ENCODE data around the gene ADAM22. TPM values are rescaled to one million over a fixed set of nuclear protein-coding genes. Genes with fewer than 3 reads are reported as not detected.

ADAM22 gene
- total RNA-seq, 1 experiment from 2014 or later: 14.0 TPM

DNA sequence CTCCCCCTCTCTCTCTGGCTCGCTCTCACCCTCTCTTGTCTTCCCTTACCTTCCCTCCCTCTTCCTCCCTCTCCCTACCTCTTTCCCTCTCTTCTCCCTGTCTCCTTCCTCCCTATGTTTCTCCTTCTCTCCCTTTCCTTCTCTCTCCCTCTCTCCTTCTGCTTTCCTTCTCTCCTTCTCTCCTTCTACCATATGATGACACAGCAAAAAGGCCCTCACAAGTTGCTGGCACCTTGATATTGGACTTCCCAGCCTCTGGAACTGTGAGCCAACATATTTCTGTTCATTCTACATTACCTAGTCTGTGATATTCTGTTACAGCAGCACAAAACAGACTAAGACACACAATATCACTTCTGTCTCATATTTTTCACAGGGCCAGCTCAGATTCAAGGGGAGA, 135.0 kb downstream of the ADAM22 start:
- POLR2A ChIA-PET (ENCODE audit: unreplicated experiment): no interaction called here
- Histone ChIP-seq H2AFZ (no peak overlapping the region), H3K79me2 (ENCODE audit: low read depth) (no peaks in the 10 kb centered on the region), H4K20me1 (ENCODE audit: insufficient read depth) (no peaks in the 10 kb centered on the region), H3K4me1 (replicated peaks; ENCODE audit: insufficient read depth) (no peaks in the 10 kb centered on the region), H3K4me3 (no peak overlapping the region), H3K27me3 (ENCODE audit: insufficient read depth, low read depth) (no peaks in the 10 kb centered on the region), H3K27ac (no peak overlapping the region), H3K9me2 (ENCODE audit: insufficient read depth) (no peaks in the 10 kb centered on the region), H3K36me3 (ENCODE audit: low read depth) (no peaks in the 10 kb centered on the region), H3K4me2 (no peak overlapping the region), H3K9me3 (ENCODE audit: insufficient read depth, low read depth) (no peaks in the 10 kb centered on the region), H3F3A (ENCODE audit: insufficient read depth, low read depth) (no peaks in the 10 kb centered on the region)
- no peak for TF ChIP-seq EZH2 (IDR thresholded peaks at IDR 0.05; ENCODE audit: low read depth)
- TF ChIP-seq, protein P1, sequence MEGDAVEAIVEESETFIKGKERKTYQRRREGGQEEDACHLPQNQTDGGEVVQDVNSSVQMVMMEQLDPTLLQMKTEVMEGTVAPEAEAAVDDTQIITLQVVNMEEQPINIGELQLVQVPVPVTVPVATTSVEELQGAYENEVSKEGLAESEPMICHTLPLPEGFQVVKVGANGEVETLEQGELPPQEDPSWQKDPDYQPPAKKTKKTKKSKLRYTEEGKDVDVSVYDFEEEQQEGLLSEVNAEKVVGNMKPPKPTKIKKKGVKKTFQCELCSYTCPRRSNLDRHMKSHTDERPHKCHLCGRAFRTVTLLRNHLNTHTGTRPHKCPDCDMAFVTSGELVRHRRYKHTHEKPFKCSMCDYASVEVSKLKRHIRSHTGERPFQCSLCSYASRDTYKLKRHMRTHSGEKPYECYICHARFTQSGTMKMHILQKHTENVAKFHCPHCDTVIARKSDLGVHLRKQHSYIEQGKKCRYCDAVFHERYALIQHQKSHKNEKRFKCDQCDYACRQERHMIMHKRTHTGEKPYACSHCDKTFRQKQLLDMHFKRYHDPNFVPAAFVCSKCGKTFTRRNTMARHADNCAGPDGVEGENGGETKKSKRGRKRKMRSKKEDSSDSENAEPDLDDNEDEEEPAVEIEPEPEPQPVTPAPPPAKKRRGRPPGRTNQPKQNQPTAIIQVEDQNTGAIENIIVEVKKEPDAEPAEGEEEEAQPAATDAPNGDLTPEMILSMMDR (conservative IDR thresholded peaks at IDR 0.05): no peak
- no TSS peak for BruUV-seq (replicated peaks)
- CTCF ChIA-PET: no interaction called here
- intact Hi-C loops (cut with micrococcal nuclease; ENCODE audit: unreplicated experiment): no loop called here
- DNase-seq: no peak

DNA sequence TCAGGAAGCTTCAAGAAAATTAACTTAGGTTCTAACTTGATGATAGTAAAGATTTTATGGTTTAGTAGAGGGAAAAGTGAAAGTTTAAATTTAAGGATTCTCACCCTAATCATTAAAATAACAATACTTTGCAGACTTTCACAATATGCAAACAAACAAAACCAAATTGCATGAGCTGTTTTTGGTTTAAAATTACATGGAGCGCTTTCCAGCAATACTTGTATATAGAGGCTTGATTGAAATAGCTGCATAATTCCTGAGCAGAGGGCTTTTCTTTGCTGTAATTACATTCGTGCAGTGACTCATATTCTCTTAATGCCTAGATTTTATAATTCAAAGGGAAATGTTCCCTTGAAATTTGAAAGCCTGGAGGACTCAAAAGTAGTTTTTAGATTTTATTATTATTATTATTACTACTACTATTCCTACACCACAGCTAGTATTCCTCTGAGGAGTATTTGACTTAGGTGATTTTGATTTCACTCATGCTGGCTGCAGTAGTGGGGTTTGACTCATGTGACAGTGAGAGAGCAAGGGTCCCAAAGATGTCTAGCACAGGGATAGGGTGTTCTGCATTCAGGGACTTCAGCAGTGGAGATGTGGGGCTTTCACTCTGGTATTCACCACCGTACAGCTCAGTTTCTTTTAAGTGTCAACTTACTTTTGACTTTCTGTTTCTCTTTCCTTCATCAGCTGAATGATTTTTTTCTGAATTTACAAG, 138.1 kb downstream of the ADAM22 start:
- BruUV-seq (replicated peaks): no TSS peak
- Histone ChIP-seq H3K9me3 (ENCODE audit: insufficient read depth, low read depth) (no peaks in the 10 kb centered on the region), H3K9me2 (ENCODE audit: insufficient read depth) (no peaks in the 10 kb centered on the region), H3K4me2 (no peak overlapping the region), H3F3A (ENCODE audit: insufficient read depth, low read depth) (no peaks in the 10 kb centered on the region), H3K4me1 (replicated peaks; ENCODE audit: insufficient read depth) (no peaks in the 10 kb centered on the region), H3K27me3 (ENCODE audit: insufficient read depth, low read depth) (no peaks in the 10 kb centered on the region), H2AFZ (no peak overlapping the region), H3K36me3 (ENCODE audit: low read depth) (no peaks in the 10 kb centered on the region), H3K79me2 (ENCODE audit: low read depth) (no peaks in the 10 kb centered on the region), H3K27ac (no peak overlapping the region), H4K20me1 (ENCODE audit: insufficient read depth) (no peaks in the 10 kb centered on the region), H3K4me3 (no peak overlapping the region)
- ChIA-PET POLR2A (ENCODE audit: unreplicated experiment) (no interaction called here), CTCF (no interaction called here)
- intact Hi-C loops (cut with micrococcal nuclease; ENCODE audit: unreplicated experiment): no loop called here
- no peak for DNase-seq
- TF ChIP-seq, protein P1 (conservative IDR thresholded peaks at IDR 0.05): no peak
- no peak for TF ChIP-seq EZH2 (IDR thresholded peaks at IDR 0.05; ENCODE audit: low read depth)

DNA sequence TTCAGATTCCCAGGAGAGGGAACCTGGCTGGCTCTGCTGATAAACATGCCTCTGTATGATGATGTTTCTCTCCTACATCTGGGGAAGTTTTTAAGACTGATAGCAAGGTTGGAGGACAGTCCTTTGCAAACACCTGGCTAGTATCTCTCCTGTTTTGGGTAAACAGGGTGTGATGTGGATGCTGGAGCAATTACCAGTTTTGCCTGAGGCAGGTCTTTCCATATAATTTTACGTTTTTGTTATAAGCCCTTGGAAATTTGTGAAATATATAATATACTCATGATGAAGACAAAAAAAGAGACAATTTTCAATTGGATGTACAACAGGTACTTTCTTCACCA, 138.6 kb downstream of the ADAM22 start:
- TF ChIP-seq, protein P1 (conservative IDR thresholded peaks at IDR 0.05): no peak
- TF ChIP-seq EZH2 (IDR thresholded peaks at IDR 0.05; ENCODE audit: low read depth): no peak
- Histone ChIP-seq H3K36me3 (ENCODE audit: low read depth) (no peaks in the 10 kb centered on the region), H3K4me1 (replicated peaks; ENCODE audit: insufficient read depth) (no peaks in the 10 kb centered on the region), H3K4me2 (no peak overlapping the region), H3F3A (ENCODE audit: insufficient read depth, low read depth) (no peaks in the 10 kb centered on the region), H3K27me3 (ENCODE audit: insufficient read depth, low read depth) (no peaks in the 10 kb centered on the region), H3K27ac (no peak overlapping the region), H3K79me2 (ENCODE audit: low read depth) (no peaks in the 10 kb centered on the region), H3K9me3 (ENCODE audit: insufficient read depth, low read depth) (no peaks in the 10 kb centered on the region), H2AFZ (no peak overlapping the region), H4K20me1 (ENCODE audit: insufficient read depth) (no peaks in the 10 kb centered on the region), H3K4me3 (no peak overlapping the region), H3K9me2 (ENCODE audit: insufficient read depth) (no peaks in the 10 kb centered on the region)
- intact Hi-C loops (cut with micrococcal nuclease; ENCODE audit: unreplicated experiment): no loop called here
- ChIA-PET POLR2A (ENCODE audit: unreplicated experiment) (no interaction called here), CTCF (no interaction called here)
- DNase-seq: no peak
- no TSS peak for BruUV-seq (replicated peaks)
